Ishikawa (cell line): Measurements from ENCODE around the gene C13orf42.

ENCODE experiments used
- CEBPB ChIP-seq: IDR thresholded peaks from 2 replicates; pipeline ENCODE4 v1.6.1; 2012
- EGR1 ChIP-seq: IDR thresholded peaks from 2 replicates; pipeline ENCODE4 v1.6.1; 2012
- FOXM1 ChIP-seq: IDR thresholded peaks from 2 replicates; pipeline ENCODE4 v1.6.1; 2012; ENCODE audit warnings: low read depth, borderline replicate concordance
- NFIC ChIP-seq: IDR thresholded peaks from 2 replicates; pipeline ENCODE4 v1.6.1; 2012
- RAD21 ChIP-seq: IDR thresholded peaks from 2 replicates; pipeline ENCODE4 v1.6.1; 2012; ENCODE audit warnings: low read depth
- TAF1 ChIP-seq: IDR thresholded peaks from 2 replicates; pipeline ENCODE4 v1.6.1; 2012; ENCODE audit warnings: low read depth, mild to moderate bottlenecking

The C13orf42 gene

DNA sequence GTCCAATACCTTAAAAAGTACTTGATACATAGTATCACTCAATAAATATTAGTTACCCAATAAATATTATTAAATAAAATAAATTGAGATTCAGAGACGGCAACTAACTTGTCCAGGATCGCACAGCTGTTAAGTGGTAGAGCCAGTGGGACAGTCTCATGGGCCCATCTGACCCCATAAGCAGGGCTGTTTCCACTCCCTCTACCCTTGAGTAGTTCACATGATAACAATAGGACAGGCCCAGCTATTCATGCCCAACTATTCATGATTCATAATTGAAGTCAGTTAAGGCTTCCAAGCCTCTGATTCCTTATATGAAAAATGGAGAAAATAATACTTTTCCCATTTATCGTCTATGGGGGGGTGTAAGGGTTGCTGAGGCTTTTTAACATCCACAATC, 78.2 kb downstream of the C13orf42 start:
- no peak for TF ChIP-seq RAD21
- TF ChIP-seq EGR1, result no peak
- no peak for TF ChIP-seq NFIC
- TF ChIP-seq TAF1, result no peak
- no peak for TF ChIP-seq FOXM1
- TF ChIP-seq CEBPB, result no peak
